Natural killer cell (primary cell): ENCODE data around the gene CALML6. TPM values are rescaled to one million over a fixed set of nuclear protein-coding genes. Genes with fewer than 3 reads are reported as not detected.
A peak's percentile ranks its signal among the peaks of the same experiment; 100 is the strongest.

Source experiments
- ATAC-seq, 3 donors: fragments of 150-1000 bp in 2 of 3; fragments of 200-7000 bp in 1 of 3; cut with Tn5 transposase; 1 replicate in 1 of 3; 2 replicates in 2 of 3; pipeline ENCODE4 v1.10.0; 2021; ENCODE audit warnings: mild to moderate bottlenecking in 2 of 3, moderate library complexity in 2 of 3
- DNase-seq, 2 donors: peaks; one replicate each; pipeline versions ENCODE4 v3.0.0 to v3.0.0-alpha.2; 2013 to 2021; ENCODE audit warnings: mixed read lengths in 1 of 2
- H3K27ac ChIP-seq: one replicate; pipeline ENCODE4 v1.5.1; 2013; ENCODE audit warnings: mild to moderate bottlenecking, low read length
- H3K27me3 ChIP-seq: one replicate; pipeline ENCODE4 v1.6.1; 2013; ENCODE audit warnings: low read length; ENCODE audit not compliant: control insufficient read depth, insufficient read depth
- H3K36me3 ChIP-seq: one replicate; pipeline ENCODE4 v1.6.1; 2013; ENCODE audit warnings: low read length; ENCODE audit not compliant: control insufficient read depth, insufficient read depth
- H3K4me1 ChIP-seq: one replicate; pipeline ENCODE4 v1.6.1; 2013; ENCODE audit warnings: low read length; ENCODE audit not compliant: control insufficient read depth, insufficient read depth
- H3K4me3 ChIP-seq: one replicate; pipeline ENCODE4 v1.5.1; 2013; ENCODE audit warnings: low read length
- H3K9me3 ChIP-seq: one replicate; pipeline ENCODE4 v1.6.1; 2013; ENCODE audit warnings: low read length; ENCODE audit not compliant: control insufficient read depth, insufficient read depth
- H3K27ac Mint-ChIP-seq, 2 donors: one replicate each; pipeline ENCODE4 v1.8.0; 2022; ENCODE audit warnings: mild to moderate bottlenecking in 2 of 2, mixed read lengths in 2 of 2, moderate library complexity in 1 of 2
- H3K27me3 Mint-ChIP-seq, 2 donors: one replicate each; pipeline ENCODE4 v1.8.0; 2022; ENCODE audit warnings: low read depth in 2 of 2, mixed read lengths in 2 of 2
- H3K36me3 Mint-ChIP-seq: one replicate; pipeline ENCODE4 v1.8.0; 2022; ENCODE audit warnings: mixed read lengths
- H3K4me1 Mint-ChIP-seq, 2 donors: one replicate each; pipeline ENCODE4 v1.8.0; 2022; ENCODE audit warnings: mixed read lengths in 2 of 2
- H3K4me3 Mint-ChIP-seq: one replicate; pipeline ENCODE4 v1.8.0; 2022; ENCODE audit warnings: mild to moderate bottlenecking, moderate library complexity, mixed read lengths
- H3K9me3 Mint-ChIP-seq, 2 donors: one replicate each; pipeline ENCODE4 v1.8.0; 2022; ENCODE audit warnings: mixed read lengths in 2 of 2
- CTCF ChIP-seq: fragments of 200-600 bp; IDR thresholded peaks from one replicate; pipeline ENCODE4 v1.8.0; 2022; ENCODE audit warnings: antibody characterized with exemption
- WGBS: methylation state at CpG from one replicate; pipeline ENCODE4 v1.1.7; 2013; ENCODE audit warnings: missing lambda C conversion rate; ENCODE audit not compliant: insufficient coverage; 5-methylcytosine and 5-hydroxymethylcytosine counted together
- intact Hi-C: fragments of 100-400 bp; cut with micrococcal nuclease; formaldehyde crosslinking; loops from one replicate; pipeline ENCODE4 v1.14.2; 2022
- total RNA-seq, 4 donors: library from RNA; stranded (reverse); fragments of 120-200 nt in 1 of 4; gene quantifications; one replicate each; pipeline versions ENCODE4 v1.2.3 to v1.2.4, GENCODE V29; 2013 to 2022

Gene CALML6
- total RNA-seq, 3 donors from 2014 or later (not counting 1 experiment from before 2014, with no cell fraction given) = 2.1 to 3.9 (median 2.9) TPM

- no peak for ATAC-seq
- H3K4me1 ChIP-seq = peaks cover 6% of the 10 kb centered on the region
- no peak overlapping the region for H3K27ac ChIP-seq
- H3K27me3 ChIP-seq = no peaks in the 10 kb centered on the region
- Mint-ChIP-seq H3K9me3 (peaks cover 0 to 2% of the 10 kb centered on the region in 2 donors), H3K4me1 (peaks cover 0 to 6% of the 10 kb centered on the region in 2 donors), H3K36me3 (no peaks in the 10 kb centered on the region), H3K4me3 (no peak overlapping the region), H3K27me3 (peaks cover 16 to 20% of the 10 kb centered on the region in 2 donors), H3K27ac (no peak overlapping the region)
- 86% methylated on average over 12 of the region's 12 CpGs for WGBS
- DNase-seq = no peak
- TF ChIP-seq CTCF = no peak
- no peaks in the 10 kb centered on the region for H3K36me3 ChIP-seq
- H3K4me3 ChIP-seq = no peak overlapping the region
- peaks cover 8% of the 10 kb centered on the region for H3K9me3 ChIP-seq
- intact Hi-C loops = no loop called here
These were observed 44.4 kb downstream of the CALML6 start for GRCh38 chr1:1959459-1959839.

GRCh38 chr1:1959840-1960479 is 44.9 kb downstream of the CALML6 start:
- intact Hi-C loops = no loop called here
- Histone ChIP-seq H3K4me1 (peaks cover 4% of the 10 kb centered on the region), H3K9me3 (peaks cover 3% of the 10 kb centered on the region), H3K36me3 (no peaks in the 10 kb centered on the region), H3K4me3 (no peak overlapping the region), H3K27ac (no peak overlapping the region), H3K27me3 (no peaks in the 10 kb centered on the region)
- H3K4me1 Mint-ChIP-seq = peaks cover 0 to 2% of the 10 kb centered on the region in 2 donors
- peak in 2 of 3 donors; percentile 57 to 68 for ATAC-seq
- WGBS = 7% methylated on average over 23 of the region's 23 CpGs
- H3K4me3 Mint-ChIP-seq = no peak overlapping the region
- no peak for TF ChIP-seq CTCF
- peak in 1 of 2 donors; percentile 68 for DNase-seq
- no peak overlapping the region for H3K27ac Mint-ChIP-seq
- peaks cover 0 to under 1% of the 10 kb centered on the region in 2 donors for H3K9me3 Mint-ChIP-seq
- no peaks in the 10 kb centered on the region for H3K36me3 Mint-ChIP-seq
- H3K27me3 Mint-ChIP-seq = peaks cover 16 to 20% of the 10 kb centered on the region in 2 donors

- Histone ChIP-seq H3K4me1 (no peaks in the 10 kb centered on the region), H3K4me3 (no peak overlapping the region), H3K36me3 (no peaks in the 10 kb centered on the region), H3K27me3 (no peaks in the 10 kb centered on the region), H3K9me3 (no peaks in the 10 kb centered on the region), H3K27ac (no peak overlapping the region)
- H3K4me1 Mint-ChIP-seq = no peaks in the 10 kb centered on the region
- DNase-seq (no peak), ATAC-seq (no peak)
- peaks cover 16 to 20% of the 10 kb centered on the region in 2 donors for H3K27me3 Mint-ChIP-seq
- WGBS = 77% methylated on average over 17 of the region's 17 CpGs
- no peaks in the 10 kb centered on the region for H3K36me3 Mint-ChIP-seq
- intact Hi-C loops = no loop called here
- no peaks in the 10 kb centered on the region for H3K9me3 Mint-ChIP-seq
- no peak overlapping the region for H3K27ac Mint-ChIP-seq
- no peak overlapping the region for H3K4me3 Mint-ChIP-seq
- TF ChIP-seq CTCF = no peak
These were observed 45.6 kb downstream of the CALML6 start for GRCh38 chr1:1960480-1961196.
